OCI-LY3 (cell line): ENCODE results near the gene C1QTNF6.

Experiments
- H2AFZ ChIP-seq: fragments of 200-600, 300-600 bp; shearing (Covaris generic); 2 replicates; pipeline ENCODE4 v1.6.0; 2014; ENCODE audit warnings: antibody characterized with exemption, low read depth, low read length
- H3K27ac ChIP-seq: fragments of 200-600, 300-600 bp; sonication (generic); 2 replicates; pipeline ENCODE4 v1.5.1; 2014; ENCODE audit warnings: mild to moderate bottlenecking, low read length, moderate library complexity, mixed read lengths
- H3K27me3 ChIP-seq: fragments of 200-600, 300-600 bp; sonication (generic); 2 replicates; pipeline ENCODE4 v1.6.1; 2014; ENCODE audit warnings: low read depth, low read length, mixed read lengths
- H3K36me3 ChIP-seq: fragments of 200-600, 300-600 bp; sonication (generic); replicated peaks from 2 replicates; pipeline ENCODE3; 2014; ENCODE audit warnings: low read depth, low read length, mixed read lengths
- H3K4me1 ChIP-seq: fragments of 300-600, 200-600 bp; sonication (generic); 2 replicates; pipeline ENCODE4 v1.6.1; 2014; ENCODE audit warnings: low read length, mixed read lengths
- H3K4me2 ChIP-seq: fragments of 200-600, 300-600 bp; sonication (generic); 2 replicates; pipeline ENCODE4 v1.6.1; 2014; ENCODE audit warnings: low read length, mixed read lengths
- H3K4me3 ChIP-seq: fragments of 300-600, 200-600 bp; sonication (generic); 2 replicates; pipeline ENCODE4 v1.5.1; 2014; ENCODE audit warnings: antibody characterized with exemption, mild to moderate bottlenecking, low read length, moderate library complexity
- H3K79me2 ChIP-seq: fragments of 300-600, 200-600 bp; shearing (Covaris generic); 2 replicates; pipeline ENCODE4 v1.6.1; 2014; ENCODE audit warnings: mild to moderate bottlenecking, low read length, mixed read lengths
- H3K9ac ChIP-seq: fragments of 300-600, 200-600 bp; shearing (Covaris generic); 2 replicates; pipeline ENCODE4 v1.6.0; 2014; ENCODE audit warnings: mild to moderate bottlenecking, low read length, moderate library complexity
- H3K9me3 ChIP-seq: fragments of 200-600, 300-600 bp; shearing (Covaris generic); 2 replicates; pipeline ENCODE4 v1.6.1; 2014; ENCODE audit warnings: low read length, mixed read lengths; ENCODE audit not compliant: insufficient read depth
- H4K20me1 ChIP-seq: fragments of 200-600, 300-600 bp; sonication (generic); 2 replicates; pipeline ENCODE4 v1.6.1; 2016; ENCODE audit warnings: low read length, mixed read lengths; ENCODE audit not compliant: insufficient read depth
- EZH2phosphoT487 ChIP-seq: fragments of 200-600 bp; shearing (Covaris generic); IDR thresholded peaks from 2 replicates; pipeline ENCODE4 v1.6.1; 2018; ENCODE audit warnings: antibody characterized with exemption, mixed run types, low read depth
- TF ChIP-seq, protein P1 (sequence below): fragments of 200-600, 300-600 bp; sonication (generic); IDR thresholded peaks from 2 replicates; pipeline ENCODE4 v1.5.1; 2014; ENCODE audit warnings: antibody characterized with exemption, low read length, low read depth

The C1QTNF6 gene

DNA sequence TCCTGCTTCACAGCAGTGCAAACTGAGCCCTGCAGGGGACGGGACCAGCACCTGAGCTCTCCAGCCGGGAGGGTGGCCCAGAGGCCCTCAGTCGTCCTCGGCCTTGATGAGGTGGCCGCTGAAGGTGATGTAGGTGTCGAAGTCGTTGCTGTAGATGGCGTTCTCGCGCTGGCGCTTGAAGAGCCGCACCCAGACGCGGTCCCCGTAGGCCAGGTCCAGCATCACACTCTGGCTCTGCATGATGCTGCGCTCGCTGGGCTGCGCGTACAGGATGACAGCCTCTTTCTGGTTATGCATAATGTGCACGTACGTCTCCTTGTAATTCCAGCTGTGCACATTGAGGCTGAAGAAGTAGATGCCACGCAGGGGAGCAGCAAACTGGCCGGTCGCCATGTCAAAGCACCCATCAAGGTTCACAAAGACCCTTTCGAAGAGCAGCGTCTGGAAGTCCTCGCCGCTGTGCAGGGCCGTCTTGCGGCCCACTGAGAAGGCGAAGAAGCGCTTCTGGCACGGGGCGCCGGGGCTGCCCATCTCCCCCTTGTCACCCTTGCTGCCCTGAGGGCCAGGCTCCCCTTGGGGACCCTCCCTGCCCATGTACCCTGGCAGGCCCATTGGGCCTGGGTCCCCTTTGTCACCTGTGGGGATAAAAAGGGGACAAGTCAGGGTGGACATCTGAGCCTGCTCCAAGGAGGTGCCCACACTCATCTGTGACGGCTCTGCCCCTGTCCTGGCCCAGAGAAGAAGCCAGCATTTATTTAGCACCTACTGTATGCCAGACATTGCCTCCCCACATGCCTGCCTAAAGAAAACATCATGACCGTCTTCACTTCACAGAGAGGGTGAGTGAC, 5.7 kb downstream of the C1QTNF6 start:
- no peak for TF ChIP-seq EZH2phosphoT487
- TF ChIP-seq, protein P1, sequence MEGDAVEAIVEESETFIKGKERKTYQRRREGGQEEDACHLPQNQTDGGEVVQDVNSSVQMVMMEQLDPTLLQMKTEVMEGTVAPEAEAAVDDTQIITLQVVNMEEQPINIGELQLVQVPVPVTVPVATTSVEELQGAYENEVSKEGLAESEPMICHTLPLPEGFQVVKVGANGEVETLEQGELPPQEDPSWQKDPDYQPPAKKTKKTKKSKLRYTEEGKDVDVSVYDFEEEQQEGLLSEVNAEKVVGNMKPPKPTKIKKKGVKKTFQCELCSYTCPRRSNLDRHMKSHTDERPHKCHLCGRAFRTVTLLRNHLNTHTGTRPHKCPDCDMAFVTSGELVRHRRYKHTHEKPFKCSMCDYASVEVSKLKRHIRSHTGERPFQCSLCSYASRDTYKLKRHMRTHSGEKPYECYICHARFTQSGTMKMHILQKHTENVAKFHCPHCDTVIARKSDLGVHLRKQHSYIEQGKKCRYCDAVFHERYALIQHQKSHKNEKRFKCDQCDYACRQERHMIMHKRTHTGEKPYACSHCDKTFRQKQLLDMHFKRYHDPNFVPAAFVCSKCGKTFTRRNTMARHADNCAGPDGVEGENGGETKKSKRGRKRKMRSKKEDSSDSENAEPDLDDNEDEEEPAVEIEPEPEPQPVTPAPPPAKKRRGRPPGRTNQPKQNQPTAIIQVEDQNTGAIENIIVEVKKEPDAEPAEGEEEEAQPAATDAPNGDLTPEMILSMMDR: no peak
- Histone ChIP-seq H3K9me3 (no peaks in the 10 kb centered on the region), H3K79me2 (no peaks in the 10 kb centered on the region), H3K4me1 (peaks cover 15% of the 10 kb centered on the region), H2AFZ (no peak overlapping the region), H3K9ac (no peak overlapping the region), H3K36me3 (no peaks in the 10 kb centered on the region), H3K4me2 (no peak overlapping the region), H3K27me3 (peaks cover 35% of the 10 kb centered on the region), H4K20me1 (no peaks in the 10 kb centered on the region), H3K4me3 (no peak overlapping the region), H3K27ac (no peak overlapping the region)

DNA sequence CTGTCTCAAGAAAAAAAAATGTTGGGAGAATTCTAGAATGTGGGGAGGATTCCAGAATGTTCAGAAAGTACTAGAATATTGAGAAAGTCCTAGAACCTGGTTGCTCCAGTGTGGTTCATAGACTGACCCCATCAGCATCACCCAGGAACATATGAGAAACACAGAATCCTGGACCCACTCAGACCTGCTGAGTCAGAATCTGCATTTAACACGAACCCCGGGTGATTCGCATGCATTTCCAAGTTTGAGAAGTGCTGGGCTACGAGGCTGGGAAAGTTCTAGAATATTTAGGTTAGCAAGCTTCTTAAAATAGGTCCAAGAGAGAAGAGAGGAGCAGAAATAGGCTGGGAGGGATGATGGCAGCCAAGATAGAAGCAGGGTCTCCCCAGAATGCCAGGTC, 6.4 kb downstream of the C1QTNF6 start:
- H3K9ac ChIP-seq: no peak overlapping the region
- H3K9me3 ChIP-seq: no peaks in the 10 kb centered on the region
- no peaks in the 10 kb centered on the region for H4K20me1 ChIP-seq
- no peaks in the 10 kb centered on the region for H3K79me2 ChIP-seq
- TF ChIP-seq, protein P1: no peak
- TF ChIP-seq EZH2phosphoT487: no peak
- peaks cover 19% of the 10 kb centered on the region for H3K4me1 ChIP-seq
- no peak overlapping the region for H3K4me3 ChIP-seq
- H2AFZ ChIP-seq: no peak overlapping the region
- peaks cover 36% of the 10 kb centered on the region for H3K27me3 ChIP-seq
- H3K27ac ChIP-seq: no peak overlapping the region
- H3K36me3 ChIP-seq: no peaks in the 10 kb centered on the region
- H3K4me2 ChIP-seq: no peak overlapping the region

DNA sequence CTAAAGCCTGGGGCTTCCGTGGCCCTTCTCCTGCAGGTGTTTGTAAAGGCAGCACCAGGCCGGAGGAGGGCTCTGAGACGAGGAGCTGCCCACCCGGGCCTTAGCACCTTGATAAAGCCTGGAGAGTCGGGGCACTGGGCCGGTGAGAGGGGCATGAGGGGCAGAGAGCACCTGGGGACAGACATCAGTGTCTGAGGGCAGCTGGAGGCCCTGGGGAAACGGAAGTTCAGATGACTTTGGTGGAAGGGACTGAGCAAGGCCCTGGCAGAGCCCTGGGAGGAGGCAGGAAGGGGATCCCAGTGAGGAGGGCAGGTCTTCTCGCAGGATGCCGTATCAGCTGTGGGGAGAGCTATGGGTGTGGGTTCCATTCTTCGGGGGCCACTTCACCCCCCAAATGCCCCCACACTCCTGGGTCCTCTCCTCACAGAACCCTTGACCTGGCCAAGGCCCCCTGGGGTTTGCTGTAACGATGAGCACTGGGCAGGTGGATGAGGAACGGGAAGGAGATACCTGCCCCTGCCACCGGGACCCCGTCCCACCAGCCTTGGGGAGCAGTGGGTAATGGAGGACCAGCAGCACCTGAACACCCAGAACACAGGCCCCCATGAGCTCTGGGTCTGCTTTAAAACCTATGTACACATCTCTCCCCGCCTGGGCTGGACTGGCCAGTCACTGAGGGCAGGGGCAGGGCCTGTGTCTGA, 7.4 kb downstream of the C1QTNF6 start:
- no peaks in the 10 kb centered on the region for H3K36me3 ChIP-seq
- H3K79me2 ChIP-seq: no peaks in the 10 kb centered on the region
- H3K4me1 ChIP-seq: peaks cover 17% of the 10 kb centered on the region
- H3K27ac ChIP-seq: no peak overlapping the region
- H3K27me3 ChIP-seq: peaks cover 37% of the 10 kb centered on the region
- H4K20me1 ChIP-seq: no peaks in the 10 kb centered on the region
- H3K9ac ChIP-seq: no peak overlapping the region
- no peak overlapping the region for H3K4me2 ChIP-seq
- H3K4me3 ChIP-seq: no peak overlapping the region
- no peak overlapping the region for H2AFZ ChIP-seq
- H3K9me3 ChIP-seq: no peaks in the 10 kb centered on the region
- no peak for TF ChIP-seq EZH2phosphoT487
- TF ChIP-seq, protein P1: no peak
